Inferior parietal cortex (tissue), 1 donor: ENCODE data around the gene TBC1D9B.

Experiments
- DNase-seq: peaks from one replicate; pipeline ENCODE4 v3.0.0-alpha.2; 2016; ENCODE audit errors: extremely low spot score

Gene TBC1D9B

GRCh38 chr5:179907556-179908324 is at the start of gene TBC1D9B:
Gene TBC1D9B (minus strand): TSS chr5:179907897. CDS start chr5:179907821, 76 bp downstream.
- peak; percentile 54 for DNase-seq

- no peak for DNase-seq
Measured at GRCh38 chr5:179955630-179956029, 47.9 kb upstream of the TBC1D9B start.

- no peak for DNase-seq
Measured at GRCh38 chr5:179955062-179955461, 47.4 kb upstream of the TBC1D9B start.

DNA sequence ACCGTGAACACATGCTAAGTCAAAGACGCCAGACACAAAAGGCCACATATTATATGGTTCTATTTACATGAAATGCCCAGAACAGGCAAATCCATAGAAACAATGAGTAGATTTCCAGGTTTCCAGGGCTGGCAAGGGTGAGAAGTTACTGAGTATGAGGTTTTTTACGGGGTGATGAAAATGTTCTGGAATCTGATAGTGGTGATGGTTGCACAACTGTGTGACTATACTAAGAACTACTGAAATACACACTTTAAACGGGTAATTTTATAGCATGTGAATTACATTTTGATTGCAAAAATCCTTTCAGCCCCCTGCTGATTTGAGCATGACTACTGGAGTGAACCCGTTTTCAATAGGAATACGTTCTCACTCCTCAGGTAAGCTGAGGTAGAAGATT is 46.7 kb upstream of the TBC1D9B start:
- no peak for DNase-seq

DNA sequence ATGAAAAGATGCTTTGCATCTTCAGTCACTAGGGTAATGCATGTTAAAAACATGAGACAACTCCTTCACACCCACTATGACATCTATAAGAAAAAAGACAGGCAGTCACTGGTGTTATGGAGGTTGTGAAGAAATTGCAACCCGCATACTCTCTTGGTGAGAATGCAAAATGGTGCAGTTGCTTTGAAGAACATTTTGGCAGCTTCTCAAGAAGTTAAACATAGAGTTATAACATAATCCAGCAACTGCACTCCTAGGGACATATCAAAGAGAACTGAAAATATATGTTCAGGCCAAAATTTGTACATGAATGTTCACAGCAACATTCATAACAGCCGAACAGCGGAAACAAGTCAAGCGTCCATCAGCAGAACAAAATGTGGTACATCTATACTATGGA is 46.3 kb upstream of the TBC1D9B start:
- DNase-seq, result peak; percentile 52

- no peak for DNase-seq
Measured at GRCh38 chr5:179936976-179937681, 29.4 kb upstream of the TBC1D9B start.

DNA sequence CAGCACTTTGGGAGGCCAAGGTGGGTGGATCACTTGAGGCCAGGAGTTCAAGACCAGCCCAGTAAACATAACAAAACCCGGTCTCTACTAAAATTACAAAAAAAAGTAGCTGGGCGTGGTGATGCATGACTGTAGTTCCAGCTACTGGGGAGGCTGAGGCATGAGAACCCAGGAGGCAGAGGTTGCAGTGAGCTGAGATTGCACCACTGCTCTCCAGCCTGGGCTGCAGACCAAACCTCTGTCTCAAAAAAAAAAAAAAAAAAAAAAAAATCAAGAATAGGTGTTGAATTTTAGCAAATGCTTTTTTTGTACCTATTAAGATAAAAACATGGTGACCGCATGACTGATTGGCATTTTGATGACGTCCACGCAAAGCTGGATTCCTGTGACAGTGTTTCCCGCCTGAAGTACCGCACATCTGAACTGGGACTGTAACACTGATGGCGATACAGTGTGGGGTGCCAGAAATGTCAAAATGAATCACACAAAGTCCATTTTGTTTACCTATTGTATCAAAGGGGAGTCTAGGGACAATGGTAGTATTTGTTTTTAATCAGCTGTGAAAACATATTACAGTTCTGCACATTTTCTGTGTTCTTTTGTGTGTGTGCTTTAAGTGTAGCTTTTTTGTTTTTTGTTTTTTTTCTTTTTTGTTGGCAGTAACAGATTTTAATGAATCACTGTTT is 23.2 kb upstream of the TBC1D9B start:
- no peak for DNase-seq

DNA sequence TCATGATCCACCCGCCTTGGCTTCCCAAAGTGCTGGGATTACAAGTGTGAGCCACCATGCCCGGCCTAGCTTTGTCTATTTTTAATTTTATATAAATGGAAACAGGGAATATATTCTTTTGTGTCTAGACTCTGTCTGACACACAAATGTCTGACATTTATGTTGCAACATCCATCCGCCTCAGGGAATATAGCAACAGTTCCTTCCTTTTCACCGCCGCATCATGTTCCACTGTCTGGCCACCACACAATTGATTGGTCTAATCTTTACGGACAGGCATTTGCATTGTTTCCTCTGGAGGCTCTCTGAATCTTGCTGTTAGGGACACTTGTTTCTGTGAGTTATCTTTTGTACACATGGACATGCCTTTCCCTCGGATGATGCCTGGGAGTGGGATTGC is 20.1 kb upstream of the TBC1D9B start:
- no peak for DNase-seq

- DNase-seq, result no peak
Measured at GRCh38 chr5:179926657-179927056, 19.0 kb upstream of the TBC1D9B start.

- DNase-seq, result no peak
Measured at GRCh38 chr5:179923436-179923835, 15.7 kb upstream of the TBC1D9B start.

GRCh38 chr5:179920175-179920574 is 12.5 kb upstream of the TBC1D9B start:
- no peak for DNase-seq

- DNase-seq, result no peak
Measured at GRCh38 chr5:179919487-179920060, 11.9 kb upstream of the TBC1D9B start.

DNA sequence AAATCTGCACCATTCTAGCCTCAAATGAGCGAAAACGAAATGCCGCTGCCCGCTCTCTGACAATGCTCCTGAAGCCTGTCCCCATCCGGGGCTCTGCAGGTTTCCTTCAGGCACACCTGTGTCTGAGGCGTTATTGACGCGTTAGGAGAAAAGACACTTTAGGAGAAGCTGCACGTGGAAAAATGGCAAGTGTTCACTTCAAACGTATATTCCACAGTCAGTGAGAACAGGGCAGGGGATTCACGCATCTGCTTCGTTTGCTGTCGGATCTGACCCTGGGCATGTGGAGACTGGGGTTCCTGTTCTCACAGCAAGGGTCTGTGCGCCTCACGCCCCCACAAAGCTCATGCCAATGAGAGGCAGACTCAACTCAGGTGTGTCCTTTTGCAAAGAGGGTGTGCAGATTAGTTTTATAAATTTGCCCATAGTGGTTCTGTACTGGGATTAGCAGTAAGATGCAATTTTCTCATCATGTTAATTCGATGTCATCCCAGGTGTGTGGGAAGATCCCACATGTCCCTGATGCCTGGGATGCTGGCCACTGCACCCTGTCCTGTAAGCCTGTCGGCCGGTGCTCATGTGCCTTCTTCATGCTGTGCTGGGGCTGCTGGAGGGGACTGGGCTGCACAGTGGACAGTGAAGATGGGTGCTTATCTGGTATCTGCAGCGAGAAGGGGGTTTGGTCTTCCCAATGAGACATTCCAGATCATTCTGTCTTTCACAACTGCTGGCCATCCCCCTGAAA is 11.2 kb upstream of the TBC1D9B start:
- no peak for DNase-seq

DNA sequence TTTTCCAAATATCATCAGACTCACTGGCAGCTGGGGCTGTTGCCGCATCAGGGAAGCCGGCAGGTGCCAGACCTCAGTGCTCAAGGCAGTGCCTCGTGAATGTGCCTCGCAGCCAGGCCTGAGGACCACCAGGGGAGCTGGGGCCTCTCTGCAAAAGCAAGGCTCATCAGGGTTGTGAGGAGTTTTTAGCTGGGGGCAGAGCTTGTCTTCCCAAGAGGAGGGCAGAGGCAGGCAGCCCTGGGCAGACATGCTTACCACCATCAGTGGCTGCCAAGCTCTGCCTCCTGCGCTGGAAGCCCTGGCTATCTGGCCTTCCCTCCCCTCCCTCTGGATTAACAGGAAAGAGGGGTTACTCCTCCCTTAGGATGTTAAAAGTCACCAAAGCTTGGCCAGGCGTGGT is 8.8 kb upstream of the TBC1D9B start:
- no peak for DNase-seq

DNA sequence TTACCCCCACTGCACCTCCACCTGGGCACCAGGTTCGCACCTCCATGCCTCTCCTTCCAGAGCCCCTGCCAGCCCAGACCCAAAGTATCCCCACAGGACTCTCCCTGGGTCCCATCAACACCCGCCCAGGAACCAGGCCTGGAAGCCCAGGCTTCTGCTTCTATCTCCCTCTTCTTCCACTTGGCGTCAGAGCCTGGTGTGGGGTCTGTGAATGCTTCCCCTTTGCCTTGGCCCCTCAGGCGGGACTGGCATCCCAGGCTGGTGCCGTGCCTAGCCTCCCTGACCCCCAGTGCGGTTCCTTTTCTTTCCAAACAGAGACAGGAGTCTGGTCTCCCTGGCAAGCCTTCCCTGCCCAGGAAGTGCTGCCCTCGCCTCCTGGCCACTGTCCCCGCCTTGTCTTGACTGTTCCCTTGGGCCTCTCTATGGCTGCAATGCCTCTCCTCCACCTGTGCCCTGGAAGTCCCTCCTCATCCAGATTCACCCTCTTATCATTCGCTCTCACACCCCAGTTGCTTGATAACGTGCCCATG is 7.8 kb upstream of the TBC1D9B start:
- no peak for DNase-seq

- no peak for DNase-seq
Measured at GRCh38 chr5:179914032-179914755, 6.5 kb upstream of the TBC1D9B start.

DNA sequence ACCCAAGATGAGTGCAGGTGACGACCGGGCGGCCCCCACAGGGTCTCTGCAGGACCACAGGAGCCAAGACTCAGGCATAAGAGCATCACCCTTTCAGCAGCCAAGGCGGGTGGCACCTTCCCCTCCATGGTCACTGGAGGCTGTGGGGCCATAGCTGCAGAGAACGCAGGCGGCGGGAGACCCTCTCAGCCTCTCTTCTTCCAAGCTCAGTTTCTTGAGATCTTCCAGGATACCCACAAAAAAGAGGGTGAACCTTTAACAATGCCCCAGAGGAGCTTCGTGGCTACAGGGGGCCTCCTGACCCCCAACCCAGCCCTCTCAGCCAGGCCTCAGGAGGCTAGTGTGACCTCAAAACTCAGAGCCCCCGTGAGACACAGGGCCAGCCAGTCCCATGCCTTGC is 5.8 kb upstream of the TBC1D9B start:
- DNase-seq, result no peak

DNA sequence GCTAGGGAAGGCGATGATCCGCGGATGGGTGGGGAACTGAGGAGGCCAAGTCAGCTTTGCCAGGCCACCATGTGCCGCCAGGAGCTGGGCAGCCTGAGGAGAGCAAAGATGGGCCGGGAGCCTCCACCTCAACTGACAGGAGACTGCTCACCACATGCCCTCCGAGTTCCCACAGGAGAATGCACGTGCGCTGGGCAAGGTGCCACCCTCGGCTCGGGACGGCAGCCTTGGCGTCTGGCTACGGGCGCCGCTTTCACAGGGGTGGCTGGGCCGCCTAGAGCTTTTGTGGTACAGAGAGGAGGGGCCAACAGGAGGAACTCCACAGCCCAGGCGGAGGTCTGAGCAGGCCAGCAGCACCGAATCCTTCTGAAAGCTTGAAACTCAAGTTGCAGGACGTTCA is 5.3 kb upstream of the TBC1D9B start:
- DNase-seq, result no peak

DNA sequence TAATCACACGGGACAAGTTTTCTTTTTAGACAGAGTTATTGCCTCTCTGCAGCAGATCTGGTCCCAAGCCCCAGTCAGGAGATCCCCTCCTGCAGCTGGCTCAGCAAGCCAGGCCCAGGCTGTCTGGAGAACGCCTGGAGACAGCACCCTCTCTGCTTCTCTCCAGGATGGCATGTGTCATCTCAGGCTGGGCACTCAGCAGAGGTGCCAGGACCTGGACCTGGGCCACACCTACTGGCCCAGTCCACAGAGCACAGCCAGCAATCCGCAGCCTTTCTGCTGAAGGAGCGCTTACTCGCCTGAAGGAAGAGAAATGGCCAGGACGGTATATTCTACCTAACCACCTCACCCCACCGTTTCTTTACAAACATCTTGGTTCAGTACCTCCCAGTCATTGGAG is 4.7 kb upstream of the TBC1D9B start:
- DNase-seq, result no peak

GRCh38 chr5:179909224-179909623 is 1.5 kb upstream of the TBC1D9B start:
- no peak for DNase-seq

GRCh38 chr5:179908528-179908927 is 831 bp upstream of the TBC1D9B start:
- no peak for DNase-seq
